H9 (cell line): Measurements from ENCODE around the gene ELF5. TPM values are rescaled to one million over a fixed set of nuclear protein-coding genes. Genes with fewer than 3 reads are reported as not detected.

Experiments
- DNase-seq: peaks from one replicate; pipeline ENCODE4 v3.0.0-alpha.2; 2017
- H2AFZ ChIP-seq: one replicate; pipeline ENCODE4 v1.6.1; 2013; ENCODE audit warnings: mild to moderate bottlenecking, low read length, control low read depth, moderate library complexity
- H2AK5ac ChIP-seq: 2 replicates; pipeline ENCODE4 v1.6.1; 2013; ENCODE audit warnings: low read length, control low read depth, mixed read lengths; ENCODE audit not compliant: insufficient read length
- H2BK120ac ChIP-seq: one replicate; pipeline ENCODE4 v1.6.1; 2013; ENCODE audit warnings: low read depth, mild to moderate bottlenecking, low read length, control low read depth, inconsistent platforms; ENCODE audit not compliant: poor library complexity, severe bottlenecking
- H2BK12ac ChIP-seq: 2 replicates; pipeline ENCODE4 v1.6.1; 2013; ENCODE audit warnings: low read length, control low read depth, mixed read lengths, low read depth; ENCODE audit not compliant: insufficient read length
- H2BK15ac ChIP-seq: 2 replicates; pipeline ENCODE4 v1.6.1; 2013; ENCODE audit warnings: low read depth, low read length, control low read depth
- H2BK20ac ChIP-seq: one replicate; pipeline ENCODE4 v1.6.1; 2013; ENCODE audit warnings: low read depth, mild to moderate bottlenecking, low read length, control low read depth, inconsistent platforms; ENCODE audit not compliant: poor library complexity, severe bottlenecking
- H2BK5ac ChIP-seq: 2 replicates; pipeline ENCODE4 v1.6.1; 2013; ENCODE audit warnings: low read length, control low read depth, mixed read lengths; ENCODE audit not compliant: insufficient read length
- H3K14ac ChIP-seq: 2 replicates; pipeline ENCODE4 v1.6.1; 2013; ENCODE audit warnings: low read length, control low read depth; ENCODE audit not compliant: insufficient read depth
- H3K18ac ChIP-seq: 2 replicates; pipeline ENCODE4 v1.6.1; 2013; ENCODE audit warnings: low read depth, mild to moderate bottlenecking, mixed read lengths, low read length, control low read depth; ENCODE audit not compliant: insufficient read length
- H3K23ac ChIP-seq: 2 replicates; pipeline ENCODE4 v1.6.1; 2013; ENCODE audit warnings: low read length, control low read depth, mixed read lengths, low read depth; ENCODE audit not compliant: insufficient read length
- H3K23me2 ChIP-seq: 2 replicates; pipeline ENCODE4 v1.6.1; 2013; ENCODE audit warnings: low read depth, mild to moderate bottlenecking, mixed read lengths, low read length, control low read depth; ENCODE audit not compliant: insufficient read length, poor library complexity, severe bottlenecking
- H3K27ac ChIP-seq: 2 replicates; pipeline ENCODE4 v1.5.1; 2013; ENCODE audit warnings: low read length, control low read depth, mixed read lengths, low read depth; ENCODE audit not compliant: insufficient read length
- H3K27me3 ChIP-seq: 2 replicates; pipeline ENCODE4 v1.6.1; 2013; ENCODE audit warnings: low read length, control low read depth, inconsistent platforms; ENCODE audit not compliant: insufficient read depth
- H3K4ac ChIP-seq: 2 replicates; pipeline ENCODE4 v1.6.1; 2013; ENCODE audit warnings: low read depth, mild to moderate bottlenecking, control low read depth, inconsistent platforms, low read length, moderate library complexity
- H3K4me1 ChIP-seq: 2 replicates; pipeline ENCODE4 v1.6.1; 2013; ENCODE audit warnings: low read length, control low read depth, inconsistent platforms; ENCODE audit not compliant: insufficient read depth
- H3K4me2 ChIP-seq: 2 replicates; pipeline ENCODE4 v1.6.1; 2013; ENCODE audit warnings: low read length, control low read depth, mixed read lengths; ENCODE audit not compliant: insufficient read length, insufficient read depth
- H3K56ac ChIP-seq: 2 replicates; pipeline ENCODE4 v1.6.1; 2013; ENCODE audit warnings: low read depth, mild to moderate bottlenecking, mixed read lengths, low read length, control low read depth; ENCODE audit not compliant: insufficient read length
- H3K79me1 ChIP-seq: 2 replicates; pipeline ENCODE4 v1.6.1; 2013; ENCODE audit warnings: low read depth, mild to moderate bottlenecking, moderate library complexity, low read length, control low read depth, inconsistent platforms; ENCODE audit not compliant: insufficient read depth, poor library complexity, severe bottlenecking
- H3K79me2 ChIP-seq: 2 replicates; pipeline ENCODE4 v1.6.1; 2013; ENCODE audit warnings: low read length, control low read depth, inconsistent platforms; ENCODE audit not compliant: insufficient read depth
- H3K9ac ChIP-seq: 2 replicates; pipeline ENCODE4 v1.6.1; 2013; ENCODE audit warnings: low read length, control low read depth, mixed read lengths; ENCODE audit not compliant: insufficient read length; ENCODE audit errors: extremely low read depth
- H3K9me3 ChIP-seq: one replicate; pipeline ENCODE4 v1.6.1; 2013; ENCODE audit warnings: low read depth, low read length, inconsistent platforms; ENCODE audit not compliant: control insufficient read depth
- H3T11ph ChIP-seq: one replicate; pipeline ENCODE4 v1.6.1; 2013; ENCODE audit warnings: mild to moderate bottlenecking, low read length, control low read depth, inconsistent platforms
- H4K20me1 ChIP-seq: one replicate; pipeline ENCODE4 v1.6.1; 2013; ENCODE audit not compliant: control insufficient read depth, insufficient read length, insufficient read depth
- H4K5ac ChIP-seq: 2 replicates; pipeline ENCODE4 v1.6.1; 2013; ENCODE audit warnings: low read depth, mild to moderate bottlenecking, mixed read lengths, low read length, control low read depth; ENCODE audit not compliant: insufficient read length
- H4K8ac ChIP-seq: replicated peaks from 2 replicates; pipeline ENCODE4 v1.6.1; 2013; ENCODE audit warnings: low read length, control low read depth, mixed read lengths, low read depth; ENCODE audit not compliant: insufficient read length
- H4K91ac ChIP-seq: 2 replicates; pipeline ENCODE4 v1.6.1; 2013; ENCODE audit warnings: low read depth, mild to moderate bottlenecking, moderate library complexity, mixed read lengths, low read length, control low read depth; ENCODE audit not compliant: insufficient read length
- H3K27ac Mint-ChIP-seq, 3 experiments: 2 replicates in 2 of 3; 3 replicates in 1 of 3; pipeline ENCODE4 v1.8.0; 2020 to 2021; ENCODE audit warnings: mixed read lengths in 3 of 3, mild to moderate bottlenecking in 1 of 3, moderate library complexity in 1 of 3
- H3K27me3 Mint-ChIP-seq: 2 replicates; pipeline ENCODE4 v1.8.0; 2021; ENCODE audit warnings: low read depth, mild to moderate bottlenecking, moderate library complexity, mixed read lengths
- H3K36me3 Mint-ChIP-seq, 3 experiments: 2 replicates in 2 of 3; 3 replicates in 1 of 3; pipeline ENCODE4 v1.8.0; 2020 to 2021; ENCODE audit warnings: low read depth in 3 of 3, mixed read lengths in 3 of 3; ENCODE audit not compliant: insufficient read depth in 1 of 3
- H3K4me1 Mint-ChIP-seq, 2 experiments: 2 replicates each; pipeline ENCODE4 v1.8.0; 2020; ENCODE audit warnings: mixed read lengths in 2 of 2
- H3K4me3 Mint-ChIP-seq, 2 experiments: 2 replicates in 1 of 2; 3 replicates in 1 of 2; pipeline ENCODE4 v1.8.0; 2020 to 2021; ENCODE audit warnings: mild to moderate bottlenecking in 2 of 2, mixed read lengths in 2 of 2, moderate library complexity in 1 of 2
- H3K9me3 Mint-ChIP-seq, 2 experiments: 2 replicates in 1 of 2; 3 replicates in 1 of 2; pipeline ENCODE4 v1.8.0; 2020; ENCODE audit warnings: mild to moderate bottlenecking in 2 of 2, mixed read lengths in 2 of 2, moderate library complexity in 1 of 2
- CTCF ChIP-seq: fragments of 200-600 bp; sonication (generic); conservative IDR thresholded peaks from 3 replicates; pipeline ENCODE4 v1.8.0; 2021; ENCODE audit warnings: antibody characterized with exemption, mild to moderate bottlenecking
- WGBS: extraction: QIAGEN DNeasy Blood & Tissue Kit; methylation state at CpG from one replicate; pipeline ENCODE4 v1.1.7; 2013; ENCODE audit warnings: missing lambda C conversion rate, low lambda C conversion rate, mixed read lengths; ENCODE audit not compliant: insufficient read length; ENCODE audit errors: extremely low coverage; 5-methylcytosine and 5-hydroxymethylcytosine counted together
- total RNA-seq: library from RNA; stranded (reverse); gene quantifications from 2 replicates; pipeline ENCODE4 v1.2.1, GENCODE V29; 2021

ELF5 gene
- total RNA-seq, 1 experiment from 2014 or later: not detected

DNA sequence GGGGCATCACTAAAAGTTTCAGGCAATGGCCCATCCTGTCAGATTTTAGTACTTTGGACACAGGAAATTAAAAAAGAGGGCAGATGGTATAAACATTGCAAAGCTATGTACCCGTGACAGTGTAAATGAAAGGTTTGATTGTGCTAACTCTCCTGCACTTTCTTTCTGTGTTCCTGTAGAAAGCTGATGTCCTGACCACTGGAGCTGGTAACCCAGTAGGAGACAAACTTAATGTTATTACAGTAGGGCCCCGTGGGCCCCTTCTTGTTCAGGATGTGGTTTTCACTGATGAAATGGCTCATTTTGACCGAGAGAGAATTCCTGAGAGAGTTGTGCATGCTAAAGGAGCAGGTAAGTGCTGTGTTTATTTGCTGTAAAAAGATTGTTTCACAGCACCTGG, 64.6 kb downstream of the ELF5 start:
- Histone ChIP-seq H3K56ac (no peak overlapping the region), H3K27me3 (no peaks in the 10 kb centered on the region), H2BK20ac (no peak overlapping the region), H4K91ac (no peak overlapping the region), H4K20me1 (no peaks in the 10 kb centered on the region), H3K27ac (no peak overlapping the region), H3K14ac (no peak overlapping the region), H3K79me1 (no peaks in the 10 kb centered on the region), H3K23me2 (no peaks in the 10 kb centered on the region), H3K23ac (no peak overlapping the region), H2BK15ac (no peak overlapping the region), H3K9ac (no peak overlapping the region), H3K9me3 (no peaks in the 10 kb centered on the region), H2BK12ac (no peak overlapping the region), H2AFZ (no peak overlapping the region), H3T11ph (no peak overlapping the region), H3K18ac (no peak overlapping the region), H4K8ac (no peak overlapping the region), H2BK5ac (no peak overlapping the region), H2AK5ac (no peak overlapping the region), H4K5ac (no peak overlapping the region), H2BK120ac (no peak overlapping the region), H3K4me1 (no peaks in the 10 kb centered on the region), H3K4ac (no peak overlapping the region), H3K79me2 (no peaks in the 10 kb centered on the region), H3K4me2 (no peak overlapping the region)
- Mint-ChIP-seq H3K4me1 (no peaks in the 10 kb centered on the region), H3K27ac (no peak overlapping the region), H3K36me3 (peaks cover 0 to 30% (median 0%) of the 10 kb centered on the region in 3 experiments; a peak in 3 of 7 replicates), H3K27me3 (no peaks in the 10 kb centered on the region), H3K9me3 (no peaks in the 10 kb centered on the region), H3K4me3 (no peak overlapping the region)
- WGBS: no CpG with 5 or more reads among the region's 3 CpGs
- TF ChIP-seq CTCF: no peak
- DNase-seq: no peak
